ENCODE measurements around the gene ALK. TPM values are rescaled to one million over a fixed set of nuclear protein-coding genes. Genes with fewer than 3 reads are reported as not detected.

ALK gene
- total RNA-seq, 1 donor from 2014 or later, result not detected

GRCh38 chr2:29634916-29635315, 286.5 kb downstream of the ALK start:
- intact Hi-C loops (cut with micrococcal nuclease), result no loop called here
- ATAC-seq, result no peak
- no peak for DNase-seq

- ATAC-seq (no peak), DNase-seq (no peak)
- intact Hi-C loops (cut with micrococcal nuclease), result no loop called here
Observed at GRCh38 chr2:29632018-29632417, 289.4 kb downstream of the ALK start.

GRCh38 chr2:29629495-29629894, 291.9 kb downstream of the ALK start:
- DNase-seq (no peak), ATAC-seq (peak; percentile 44)
- intact Hi-C loops (cut with micrococcal nuclease), result no loop called here

GRCh38 chr2:29628862-29629261, 292.5 kb downstream of the ALK start:
- intact Hi-C loops (cut with micrococcal nuclease), result no loop called here
- ATAC-seq (peak; percentile 97), DNase-seq (no peak)

- intact Hi-C loops (cut with micrococcal nuclease), result no loop called here
- ATAC-seq (no peak), DNase-seq (no peak)
Observed at GRCh38 chr2:29628108-29628745, 293.2 kb downstream of the ALK start.

GRCh38 chr2:29627279-29627711, 294.1 kb downstream of the ALK start:
- intact Hi-C loops (cut with micrococcal nuclease), result no loop called here
- no peak for DNase-seq
- ATAC-seq, result no peak

- no peak for ATAC-seq
- DNase-seq, result no peak
- intact Hi-C loops (cut with micrococcal nuclease), result no loop called here
Observed at GRCh38 chr2:29620890-29621289, 300.5 kb downstream of the ALK start.

GRCh38 chr2:29619689-29620088, 301.7 kb downstream of the ALK start:
- intact Hi-C loops (cut with micrococcal nuclease), result no loop called here
- no peak for DNase-seq
- no peak for ATAC-seq

- intact Hi-C loops (cut with micrococcal nuclease), result no loop called here
- DNase-seq, result no peak
- no peak for ATAC-seq
Observed at GRCh38 chr2:29618024-29618423, 303.4 kb downstream of the ALK start.

GRCh38 chr2:29617351-29617750, 304.0 kb downstream of the ALK start:
- ATAC-seq (no peak), DNase-seq (no peak)
- intact Hi-C loops (cut with micrococcal nuclease), result no loop called here

- DNase-seq, result no peak
- ATAC-seq, result no peak
- intact Hi-C loops (cut with micrococcal nuclease), result no loop called here
Observed at GRCh38 chr2:29616569-29616968, 304.8 kb downstream of the ALK start.

GRCh38 chr2:29615841-29616240, 305.5 kb downstream of the ALK start:
- no peak for DNase-seq
- intact Hi-C loops (cut with micrococcal nuclease), result no loop called here
- no peak for ATAC-seq

- intact Hi-C loops (cut with micrococcal nuclease), result no loop called here
- DNase-seq (no peak), ATAC-seq (no peak)
Observed at GRCh38 chr2:29615183-29615582, 306.2 kb downstream of the ALK start.

GRCh38 chr2:29614295-29614830, 307.0 kb downstream of the ALK start:
- intact Hi-C loops (cut with micrococcal nuclease), result no loop called here
- ATAC-seq (no peak), DNase-seq (no peak)

GRCh38 chr2:29613792-29614266, 307.6 kb downstream of the ALK start:
- intact Hi-C loops (cut with micrococcal nuclease), result no loop called here
- ATAC-seq (no peak), DNase-seq (no peak)

- intact Hi-C loops (cut with micrococcal nuclease), result no loop called here
- DNase-seq, result no peak
- no peak for ATAC-seq
Observed at GRCh38 chr2:29613067-29613466, 308.3 kb downstream of the ALK start.

- no peak for DNase-seq
- no peak for ATAC-seq
- intact Hi-C loops (cut with micrococcal nuclease), result no loop called here
Observed at GRCh38 chr2:29612568-29612967, 308.8 kb downstream of the ALK start.

GRCh38 chr2:29611850-29612249, 309.5 kb downstream of the ALK start:
- ATAC-seq (no peak), DNase-seq (no peak)
- intact Hi-C loops (cut with micrococcal nuclease), result no loop called here

- intact Hi-C loops (cut with micrococcal nuclease), result no loop called here
- ATAC-seq (no peak), DNase-seq (no peak)
Observed at GRCh38 chr2:29611261-29611660, 310.1 kb downstream of the ALK start.

- no peak for ATAC-seq
Observed at GRCh38 chr2:29610569-29610968, 310.8 kb downstream of the ALK start.

GRCh38 chr2:29607038-29607420, 314.4 kb downstream of the ALK start:
- ATAC-seq (no peak), DNase-seq (no peak)
- intact Hi-C loops (cut with micrococcal nuclease), result no loop called here

More at GRCh38 chr2:29610569-29610968, 310.8 kb downstream of the ALK start:
- DNase-seq, result no peak
- intact Hi-C loops (cut with micrococcal nuclease), result no loop called here

Data from left ventricle myocardium superior (tissue), 1 donor.